SK-N-SH (cell line): ENCODE results near the gene NTSR2. TPM values are rescaled to one million over a fixed set of nuclear protein-coding genes. Genes with fewer than 3 reads are reported as not detected.

Experiments
- CTCF ChIA-PET: fragments of 300-600, 350-600 bp; formaldehyde crosslinking; extraction: SDS; loops from one replicate; lab custom pipeline; 2021; lab: Yijun Ruan, JAX
- POLR2A ChIA-PET: fragments of 350-600 bp; sonication (Branson Sonifier 250); formaldehyde crosslinking; extraction: SDS; loops from one replicate; lab custom pipeline; 2020; ENCODE audit warnings: antibody characterized with exemption, inconsistent platforms; lab: Yijun Ruan, JAX
- DNase-seq: peaks from one replicate; pipeline ENCODE4 v3.0.0; 2012
- H2AFZ ChIP-seq: fragments of 200-600 bp; sonication (generic); 2 replicates; pipeline ENCODE4 v1.8.1; 2016; ENCODE audit warnings: antibody characterized with exemption, mild to moderate bottlenecking, low read depth
- H3F3A ChIP-seq: fragments of 200-600 bp; sonication (generic); replicated peaks from 2 replicates; pipeline ENCODE3; 2016; ENCODE audit warnings: antibody characterized with exemption, mild to moderate bottlenecking; ENCODE audit not compliant: insufficient read depth
- H3K27ac ChIP-seq, 2 experiments: fragments of 200-500 bp in 1 of 2; fragments of 200-600 bp in 1 of 2; sonication (Bioruptor generic) in 1 of 2; sonication (generic), shearing (Covaris generic) in 1 of 2; 2 replicates each; pipeline versions ENCODE4 v1.5.1 to v1.6.1; 2014 to 2016; ENCODE audit warnings: low read depth in 2 of 2, inconsistent platforms in 1 of 2, low read length in 1 of 2, mild to moderate bottlenecking in 1 of 2, mixed read lengths in 1 of 2
- H3K27me3 ChIP-seq: fragments of 200-600 bp; sonication (generic), shearing (Covaris generic); 2 replicates; pipeline ENCODE4 v1.6.1; 2016; ENCODE audit warnings: mixed run types; ENCODE audit not compliant: insufficient read depth
- H3K36me3 ChIP-seq, 2 experiments: fragments of 200-500 bp in 1 of 2; fragments of 200-600 bp in 1 of 2; sonication (Bioruptor generic) in 1 of 2; sonication (generic) in 1 of 2; replicated peaks in 1 of 2; 2 replicates each; pipeline versions ENCODE3 to v1.5.1; 2014 to 2016; ENCODE audit warnings: low read length in 1 of 2, mild to moderate bottlenecking in 1 of 2; ENCODE audit not compliant: insufficient read depth in 2 of 2, control insufficient read depth in 1 of 2
- H3K4me1 ChIP-seq, 2 experiments: fragments of 200-500 bp in 1 of 2; fragments of 200-600 bp in 1 of 2; sonication (Bioruptor generic) in 1 of 2; sonication (generic), shearing (Covaris generic) in 1 of 2; 2 replicates each; pipeline versions ENCODE4 v1.5.1 to v1.6.1; 2014 to 2016; ENCODE audit warnings: low read depth in 1 of 2, low read length in 1 of 2, mixed run types in 1 of 2; ENCODE audit not compliant: insufficient read depth in 2 of 2, control insufficient read depth in 1 of 2
- H3K4me2 ChIP-seq: fragments of 200-600 bp; sonication (generic), shearing (Covaris generic); 2 replicates; pipeline ENCODE4 v1.6.1; 2017; ENCODE audit warnings: mixed run types
- H3K4me3 ChIP-seq, 2 experiments: fragments of 200-500 bp in 1 of 2; fragments of 200-600 bp in 1 of 2; sonication (Bioruptor generic) in 1 of 2; sonication (generic), shearing (Covaris generic) in 1 of 2; 2 replicates each; pipeline versions ENCODE4 v1.5.1 to v1.8.1; 2014 to 2016; ENCODE audit warnings: low read depth in 2 of 2, inconsistent platforms in 1 of 2, low read length in 1 of 2, mild to moderate bottlenecking in 1 of 2, mixed read lengths in 1 of 2, moderate library complexity in 1 of 2
- H3K79me2 ChIP-seq: fragments of 200-600 bp; sonication (generic); 2 replicates; pipeline ENCODE4 v1.8.1; 2017; ENCODE audit warnings: mild to moderate bottlenecking; ENCODE audit not compliant: insufficient read depth
- H3K9ac ChIP-seq: fragments of 200-600 bp; sonication (generic); 2 replicates; pipeline ENCODE4 v1.6.1; 2017; ENCODE audit warnings: mixed run types
- H3K9me2 ChIP-seq: fragments of 200-600 bp; sonication (generic); 2 replicates; pipeline ENCODE4 v1.6.1; 2017; ENCODE audit warnings: mixed run types
- H3K9me3 ChIP-seq: fragments of 200-600 bp; sonication (generic); 2 replicates; pipeline ENCODE4 v1.6.1; 2017; ENCODE audit warnings: mixed run types, mild to moderate bottlenecking, moderate library complexity
- H4K20me1 ChIP-seq: fragments of 200-600 bp; sonication (generic); 2 replicates; pipeline ENCODE4 v1.6.1; 2017; ENCODE audit warnings: mild to moderate bottlenecking, mixed run types; ENCODE audit not compliant: insufficient read depth
- CHD2 ChIP-seq: fragments of 150-350 bp; IDR thresholded peaks from 2 replicates; pipeline ENCODE4 v1.6.1; 2018; ENCODE audit warnings: low read length; ENCODE audit not compliant: partially characterized antibody
- FOXJ3 ChIP-seq: sonication (generic); formaldehyde crosslinking; IDR thresholded peaks from 2 replicates; pipeline ENCODE4 v1.5.1; 2020; ENCODE audit warnings: mild to moderate bottlenecking, missing genetic modification reagents
- JUND ChIP-seq: IDR thresholded peaks from 2 replicates; pipeline ENCODE4 v1.4.0; 2012
- MXI1 ChIP-seq: IDR thresholded peaks from 2 replicates; pipeline ENCODE4 v1.6.1; 2012; ENCODE audit warnings: mild to moderate bottlenecking, low read depth, low read length, improper control_type of control experiment
- PBX3 ChIP-seq: IDR thresholded peaks from 2 replicates; pipeline ENCODE4; 2012
- POLR2AphosphoS5 ChIP-seq: IDR thresholded peaks from 2 replicates; pipeline ENCODE4 v1.6.1; 2012; ENCODE audit warnings: low read depth, low read length
- RAD21 ChIP-seq: IDR thresholded peaks from 2 replicates; pipeline ENCODE4 v1.6.1; 2012; ENCODE audit warnings: mild to moderate bottlenecking, low read length
- RCOR1 ChIP-seq: fragments of 150-350 bp; IDR thresholded peaks from 2 replicates; pipeline ENCODE4 v1.6.1; 2017; ENCODE audit warnings: antibody characterized with exemption, low read length
- SIN3A ChIP-seq: IDR thresholded peaks from 2 replicates; pipeline ENCODE4 v1.6.1; 2012; ENCODE audit warnings: low read depth, mild to moderate bottlenecking, low read length, moderate library complexity, borderline replicate concordance
- TCF12 ChIP-seq: IDR thresholded peaks from 2 replicates; pipeline ENCODE4 v1.4.0; 2012
- TEAD4 ChIP-seq: IDR thresholded peaks from 2 replicates; pipeline ENCODE4 v1.4.0; 2012; ENCODE audit warnings: mild to moderate bottlenecking, borderline replicate concordance; ENCODE audit not compliant: insufficient read depth
- USF1 ChIP-seq: IDR thresholded peaks from 2 replicates; pipeline ENCODE4 v1.4.0; 2012; ENCODE audit warnings: low read depth, borderline replicate concordance
- WGBS: methylation state at CpG from one replicate; pipeline ENCODE4 v1.1.6; 2017; ENCODE audit warnings: low lambda C conversion rate; 5-methylcytosine and 5-hydroxymethylcytosine counted together
- polyA plus RNA-seq, 3 experiments: library from polyadenylated mRNA; depleted of rRNA; stranded (reverse); fragments of >200 nt; gene quantifications; 2 replicates each; pipeline ENCODE4 v1.2.3, GENCODE V29; 2012

The NTSR2 gene
- polyA plus RNA-seq, 1 of the 3 experiments (the other 2 are of a cell fraction) = not detected

- Histone ChIP-seq H3K27ac (no peak overlapping the region), H3K4me2 (no peak overlapping the region), H3K4me3 (no peak overlapping the region), H3K4me1 (no peaks in the 10 kb centered on the region; a peak in 1 of 4 replicates), H3K27me3 (no peaks in the 10 kb centered on the region; the same call in 1 of the 2 replicates), H3K36me3 (no peaks in the 10 kb centered on the region)
- WGBS = 69% methylated on average over 7 of the region's 11 CpGs
- DNase-seq = no peak
- ChIA-PET CTCF (interaction anchor here (0.8 to 2.2 kb wide), 3 partner anchors 18 to 74 kb away, joined by 3 to 5 read pairs (median 4); no protein-coding TSS in a partner anchor), POLR2A (no interaction called here)
- TF ChIP-seq USF1 (no peak), RAD21 (no peak)
- TF ChIP-seq, all 33 proteins: peak for 0
- Histone ChIP-seq H3K9me3 (no peaks in the 10 kb centered on the region; the same call in 1 of the 2 replicates), H2AFZ (no peak overlapping the region), H3F3A (no peaks in the 10 kb centered on the region), H3K9me2 (no peaks in the 10 kb centered on the region), H4K20me1 (no peaks in the 10 kb centered on the region), H3K9ac (no peak overlapping the region), H3K79me2 (no peaks in the 10 kb centered on the region)
Measured at GRCh38 chr2:11659115-11659475, 10.9 kb downstream of the NTSR2 start.

GRCh38 chr2:11658208-11659114 lies 11.5 kb downstream of the NTSR2 start:
- TF ChIP-seq SIN3A (no peak), POLR2AphosphoS5 (no peak), USF1 (no peak), TCF12 (no peak), CHD2 (no peak), JUND (no peak)
- no peak overlapping the region for H3K4me2 ChIP-seq
- no peak overlapping the region for H3K4me3 ChIP-seq
- H3K9me2 ChIP-seq = no peaks in the 10 kb centered on the region
- H2AFZ ChIP-seq = no peak overlapping the region
- ChIA-PET CTCF (interaction anchor here (0.6 to 2.2 kb wide), 5 partner anchors 8 to 74 kb away, joined by 3 to 5 read pairs (median 4); no protein-coding TSS in a partner anchor), POLR2A (no interaction called here)
- no peaks in the 10 kb centered on the region for H3K79me2 ChIP-seq
- no peaks in the 10 kb centered on the region; the same call in 1 of the 2 replicates for H3K9me3 ChIP-seq
- no peaks in the 10 kb centered on the region for H4K20me1 ChIP-seq
- no peak overlapping the region for H3K9ac ChIP-seq
- H3K27ac ChIP-seq = no peak overlapping the region
- 68% methylated on average over 19 of the region's 19 CpGs for WGBS
- no peaks in the 10 kb centered on the region for H3K36me3 ChIP-seq
- no peak for DNase-seq
- H3K4me1 ChIP-seq = no peaks in the 10 kb centered on the region; a peak in 1 of 4 replicates
- H3F3A ChIP-seq = no peaks in the 10 kb centered on the region
- H3K27me3 ChIP-seq = no peaks in the 10 kb centered on the region; the same call in 1 of the 2 replicates

- Histone ChIP-seq H2AFZ (no peak overlapping the region), H3K9me2 (no peaks in the 10 kb centered on the region), H3K4me1 (no peaks in the 10 kb centered on the region; a peak in 1 of 4 replicates), H3K4me2 (no peak overlapping the region), H3F3A (no peaks in the 10 kb centered on the region), H3K36me3 (no peaks in the 10 kb centered on the region), H3K79me2 (no peaks in the 10 kb centered on the region), H3K27me3 (no peaks in the 10 kb centered on the region; the same call in 1 of the 2 replicates), H3K9me3 (no peaks in the 10 kb centered on the region; the same call in 1 of the 2 replicates), H3K9ac (no peak overlapping the region), H4K20me1 (no peaks in the 10 kb centered on the region), H3K27ac (no peak overlapping the region), H3K4me3 (no peak overlapping the region)
- ChIA-PET POLR2A (no interaction called here), CTCF (interaction anchor here (0.6 to 2.2 kb wide), 5 partner anchors 9 to 73 kb away, joined by 3 to 5 read pairs (median 4); no protein-coding TSS in a partner anchor)
- no peak for DNase-seq
- TF ChIP-seq MXI1 = peak; percentile 69; the same call in 1 of the 2 replicates
- no peak for TF ChIP-seq RCOR1
- TF ChIP-seq TEAD4 = no peak
- no peak for TF ChIP-seq PBX3
- no peak for TF ChIP-seq TCF12
- no peak for TF ChIP-seq FOXJ3 (CRISPR knock-in tag)
- 64% methylated on average over 11 of the region's 11 CpGs for WGBS
Measured at GRCh38 chr2:11657646-11658045, 12.3 kb downstream of the NTSR2 start.
